CD4-positive, alpha-beta T cell (primary cell): ENCODE data around the gene KCNQ1. TPM values are rescaled to one million over a fixed set of nuclear protein-coding genes. Genes with fewer than 3 reads are reported as not detected.
A peak's percentile ranks its signal among the peaks of the same experiment; 100 is the strongest.

ENCODE experiments used
- ATAC-seq: fragments of 200-7000 bp; cut with Tn5 transposase; one replicate; pipeline ENCODE4 v1.10.0; 2022; ENCODE audit warnings: mild to moderate bottlenecking; ENCODE audit not compliant: poor library complexity
- CTCF ChIA-PET: fragments of 350-600 bp; sonication (Branson Sonifier 250); formaldehyde crosslinking; loops from one replicate; lab custom pipeline; 2021; ENCODE audit warnings: antibody characterized with exemption, inconsistent platforms; lab: Charles Lee
- POLR2A ChIA-PET: fragments of 350-600 bp; sonication (Branson Sonifier 250); formaldehyde crosslinking; loops from one replicate; lab custom pipeline; 2021; ENCODE audit warnings: antibody characterized with exemption, inconsistent platforms; lab: Charles Lee
- DNase-seq, 14 experiments: peaks; one replicate each; pipeline ENCODE4 v3.0.0-alpha.2; 2013 to 2020; ENCODE audit warnings: mixed read lengths in 2 of 14
- H3K27ac ChIP-seq, 2 donors: one replicate each; pipeline versions ENCODE4 v1.5.1 to v1.7.0; 2013; ENCODE audit warnings: low read length in 2 of 2, low read depth in 1 of 2, mild to moderate bottlenecking in 1 of 2
- H3K27me3 ChIP-seq, 2 experiments: 1 replicate in 1 of 2; 2 replicates in 1 of 2; pipeline versions ENCODE4 v1.6.1 to v1.7.0; 2013; ENCODE audit warnings: low read length in 2 of 2, control low read depth in 1 of 2, mild to moderate bottlenecking in 1 of 2, moderate library complexity in 1 of 2; ENCODE audit not compliant: insufficient read depth in 2 of 2, control insufficient read depth in 1 of 2
- H3K36me3 ChIP-seq: one replicate; pipeline ENCODE4 v1.6.1; 2013; ENCODE audit warnings: low read length, control low read depth; ENCODE audit not compliant: insufficient read depth
- H3K4me1 ChIP-seq: one replicate; pipeline ENCODE4 v1.6.1; 2013; ENCODE audit warnings: low read length, control low read depth; ENCODE audit not compliant: insufficient read depth
- H3K4me3 ChIP-seq: one replicate; pipeline ENCODE4 v1.5.1; 2013; ENCODE audit warnings: mild to moderate bottlenecking, low read length, moderate library complexity
- H3K9me3 ChIP-seq, 2 experiments: 1 replicate in 1 of 2; 2 replicates in 1 of 2; pipeline versions ENCODE4 v1.6.1 to v1.7.0; 2013; ENCODE audit warnings: low read length in 2 of 2, mild to moderate bottlenecking in 2 of 2, control low read depth in 1 of 2, moderate library complexity in 1 of 2; ENCODE audit not compliant: control insufficient read depth in 1 of 2, insufficient read depth in 1 of 2
- H3K27ac Mint-ChIP-seq: one replicate; pipeline ENCODE4 v1.8.0; 2020; ENCODE audit warnings: mixed read lengths
- H3K27me3 Mint-ChIP-seq: one replicate; pipeline ENCODE4 v1.8.0; 2021; ENCODE audit warnings: mixed read lengths
- H3K36me3 Mint-ChIP-seq: one replicate; pipeline ENCODE4 v1.8.0; 2021; ENCODE audit warnings: low read depth, mixed read lengths
- H3K4me1 Mint-ChIP-seq: one replicate; pipeline ENCODE4 v1.8.0; 2021; ENCODE audit warnings: low read depth, mixed read lengths
- H3K4me3 Mint-ChIP-seq: one replicate; pipeline ENCODE4 v1.8.0; 2020; ENCODE audit warnings: mild to moderate bottlenecking, mixed read lengths
- H3K9me3 Mint-ChIP-seq: one replicate; pipeline ENCODE4 v1.8.0; 2020; ENCODE audit warnings: mixed read lengths
- intact Hi-C, 2 experiments: fragments of 100-400 bp; cut with DNase I in 1 of 2; cut with micrococcal nuclease in 1 of 2; formaldehyde crosslinking; loops; one replicate each; pipeline versions ENCODE4 v1.15.1 to v1.9.0; 2023 to 2025; cut with DNase I, micrococcal nuclease
- total RNA-seq, 174 experiments: library from RNA in 2 of 174; stranded (reverse) in 2 of 174; gene quantifications; one replicate each; pipeline ENCODE4 v1.2.3 and lab custom pipeline; 2021 to 2026
- TF ChIP-seq, protein P1 (sequence below): fragments of 200-600 bp; IDR thresholded peaks from one replicate; pipeline ENCODE4 v1.8.0; 2022; ENCODE audit warnings: antibody characterized with exemption, mild to moderate bottlenecking

Gene KCNQ1
- total RNA-seq, 2 experiments from 2014 or later, result 31.3 to 33.1 TPM

DNA sequence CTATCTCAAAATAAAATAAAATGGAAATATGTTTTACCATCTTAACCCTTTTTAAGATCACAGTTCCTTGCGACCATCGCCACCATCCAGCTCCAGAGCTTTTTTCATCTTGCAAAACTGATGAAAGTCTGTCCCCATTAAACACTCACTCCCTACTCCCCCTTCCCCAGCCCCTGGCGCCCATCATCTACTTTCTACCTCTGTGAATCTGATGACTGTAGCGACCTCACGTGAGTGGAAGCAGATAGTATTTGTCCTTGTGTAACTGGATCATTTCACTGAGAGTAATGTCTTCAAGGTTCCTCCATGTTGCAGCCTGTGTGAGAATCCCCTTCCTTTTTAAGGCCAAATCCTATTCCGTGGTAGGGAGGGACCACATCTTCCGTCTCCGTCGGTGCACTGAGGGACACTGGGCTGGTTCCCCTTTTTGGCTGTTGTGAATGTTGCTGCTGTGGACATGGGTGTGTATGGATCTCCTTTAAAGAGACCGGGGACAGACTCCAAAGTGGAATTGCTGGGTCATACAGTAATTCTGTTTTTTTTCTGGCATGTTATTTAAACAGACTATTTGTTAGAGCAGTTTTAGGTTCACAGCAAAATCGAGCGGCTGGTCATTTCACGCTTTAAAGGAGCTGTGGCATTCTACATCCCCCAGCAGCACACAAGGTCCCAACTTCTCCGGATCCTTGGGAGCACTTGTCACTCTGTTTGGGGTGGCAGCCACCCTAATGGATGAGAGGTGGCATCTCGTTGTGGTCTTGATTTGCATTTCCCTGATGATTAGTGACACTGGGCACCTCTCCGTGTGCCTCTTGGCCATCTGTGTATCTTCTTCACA, 120.0 kb downstream of the KCNQ1 start:
- Histone ChIP-seq H3K36me3 (peaks cover 4% of the 10 kb centered on the region), H3K4me3 (no peak overlapping the region), H3K9me3 (no peaks in the 10 kb centered on the region), H3K4me1 (peaks cover under 1% of the 10 kb centered on the region), H3K27me3 (no peaks in the 10 kb centered on the region), H3K27ac (no peak overlapping the region)
- intact Hi-C loops, result no loop called here
- Mint-ChIP-seq H3K36me3 (no peaks in the 10 kb centered on the region), H3K27ac (no peak overlapping the region), H3K27me3 (no peaks in the 10 kb centered on the region), H3K4me3 (no peak overlapping the region), H3K4me1 (peaks cover 4% of the 10 kb centered on the region), H3K9me3 (no peaks in the 10 kb centered on the region)
- POLR2A ChIA-PET, result interaction anchor here (0.6 kb wide), 1 partner anchor 8 kb away, joined by 3 read pairs; no protein-coding TSS in a partner anchor
- TF ChIP-seq, protein P1, sequence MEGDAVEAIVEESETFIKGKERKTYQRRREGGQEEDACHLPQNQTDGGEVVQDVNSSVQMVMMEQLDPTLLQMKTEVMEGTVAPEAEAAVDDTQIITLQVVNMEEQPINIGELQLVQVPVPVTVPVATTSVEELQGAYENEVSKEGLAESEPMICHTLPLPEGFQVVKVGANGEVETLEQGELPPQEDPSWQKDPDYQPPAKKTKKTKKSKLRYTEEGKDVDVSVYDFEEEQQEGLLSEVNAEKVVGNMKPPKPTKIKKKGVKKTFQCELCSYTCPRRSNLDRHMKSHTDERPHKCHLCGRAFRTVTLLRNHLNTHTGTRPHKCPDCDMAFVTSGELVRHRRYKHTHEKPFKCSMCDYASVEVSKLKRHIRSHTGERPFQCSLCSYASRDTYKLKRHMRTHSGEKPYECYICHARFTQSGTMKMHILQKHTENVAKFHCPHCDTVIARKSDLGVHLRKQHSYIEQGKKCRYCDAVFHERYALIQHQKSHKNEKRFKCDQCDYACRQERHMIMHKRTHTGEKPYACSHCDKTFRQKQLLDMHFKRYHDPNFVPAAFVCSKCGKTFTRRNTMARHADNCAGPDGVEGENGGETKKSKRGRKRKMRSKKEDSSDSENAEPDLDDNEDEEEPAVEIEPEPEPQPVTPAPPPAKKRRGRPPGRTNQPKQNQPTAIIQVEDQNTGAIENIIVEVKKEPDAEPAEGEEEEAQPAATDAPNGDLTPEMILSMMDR, result no peak
- no peak for ATAC-seq
- peak in 1 of 14 experiments; percentile 9 for DNase-seq
- CTCF ChIA-PET, result no interaction called here

DNA sequence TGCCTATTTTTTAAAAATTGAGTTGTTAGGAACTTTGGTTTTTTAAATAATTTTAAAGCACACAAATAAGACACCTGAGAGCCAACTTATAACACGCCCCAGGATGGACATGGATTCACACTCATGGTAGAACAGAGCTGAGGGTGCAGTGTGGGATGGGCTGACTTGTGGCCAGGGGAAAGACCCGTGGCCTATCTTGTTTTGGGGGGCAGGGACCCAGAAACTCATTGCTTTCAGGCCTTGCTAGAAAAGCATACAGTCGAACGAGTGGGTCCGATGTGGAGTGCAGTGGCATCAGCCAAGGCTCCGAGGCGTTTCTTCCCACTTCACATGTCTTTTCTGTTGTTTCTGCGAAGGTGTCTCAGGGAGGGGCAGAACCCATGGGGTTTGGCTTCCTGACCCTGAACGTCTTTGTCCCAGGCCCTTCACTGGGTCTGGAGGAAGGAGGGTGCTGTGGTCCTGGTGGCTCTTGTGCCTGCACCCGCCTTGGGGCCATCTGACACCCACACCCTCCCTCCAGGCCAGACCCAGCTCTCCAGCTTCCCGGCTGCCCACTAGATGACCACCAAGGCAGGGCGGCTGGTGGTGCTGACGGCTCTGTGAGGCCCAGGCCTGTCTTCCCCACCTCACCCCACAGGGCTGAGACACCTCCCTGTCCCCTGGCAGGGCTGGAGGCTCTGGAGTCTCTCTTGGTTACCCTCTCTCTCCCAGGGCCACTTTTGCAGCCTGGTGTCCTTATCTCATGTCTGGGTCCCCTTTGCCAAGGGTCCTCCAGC, 120.8 kb downstream of the KCNQ1 start:
- no peaks in the 10 kb centered on the region for H3K9me3 Mint-ChIP-seq
- intact Hi-C loops, result no loop called here
- POLR2A ChIA-PET, result interaction anchor here (0.6 kb wide), 1 partner anchor 9 kb away, joined by 3 read pairs; no protein-coding TSS in a partner anchor
- H3K27me3 Mint-ChIP-seq, result no peaks in the 10 kb centered on the region
- CTCF ChIA-PET, result no interaction called here
- ATAC-seq, result no peak
- H3K36me3 Mint-ChIP-seq, result no peaks in the 10 kb centered on the region
- no peak overlapping the region for H3K27ac ChIP-seq
- H3K36me3 ChIP-seq, result peaks cover 4% of the 10 kb centered on the region
- H3K4me1 Mint-ChIP-seq, result peaks cover 4% of the 10 kb centered on the region
- H3K4me1 ChIP-seq, result no peaks in the 10 kb centered on the region
- DNase-seq, result no peak
- H3K9me3 ChIP-seq, result no peaks in the 10 kb centered on the region
- H3K4me3 Mint-ChIP-seq, result no peak overlapping the region
- no peak overlapping the region for H3K4me3 ChIP-seq
- H3K27me3 ChIP-seq, result no peaks in the 10 kb centered on the region
- TF ChIP-seq, protein P1, result no peak
- H3K27ac Mint-ChIP-seq, result no peak overlapping the region

DNA sequence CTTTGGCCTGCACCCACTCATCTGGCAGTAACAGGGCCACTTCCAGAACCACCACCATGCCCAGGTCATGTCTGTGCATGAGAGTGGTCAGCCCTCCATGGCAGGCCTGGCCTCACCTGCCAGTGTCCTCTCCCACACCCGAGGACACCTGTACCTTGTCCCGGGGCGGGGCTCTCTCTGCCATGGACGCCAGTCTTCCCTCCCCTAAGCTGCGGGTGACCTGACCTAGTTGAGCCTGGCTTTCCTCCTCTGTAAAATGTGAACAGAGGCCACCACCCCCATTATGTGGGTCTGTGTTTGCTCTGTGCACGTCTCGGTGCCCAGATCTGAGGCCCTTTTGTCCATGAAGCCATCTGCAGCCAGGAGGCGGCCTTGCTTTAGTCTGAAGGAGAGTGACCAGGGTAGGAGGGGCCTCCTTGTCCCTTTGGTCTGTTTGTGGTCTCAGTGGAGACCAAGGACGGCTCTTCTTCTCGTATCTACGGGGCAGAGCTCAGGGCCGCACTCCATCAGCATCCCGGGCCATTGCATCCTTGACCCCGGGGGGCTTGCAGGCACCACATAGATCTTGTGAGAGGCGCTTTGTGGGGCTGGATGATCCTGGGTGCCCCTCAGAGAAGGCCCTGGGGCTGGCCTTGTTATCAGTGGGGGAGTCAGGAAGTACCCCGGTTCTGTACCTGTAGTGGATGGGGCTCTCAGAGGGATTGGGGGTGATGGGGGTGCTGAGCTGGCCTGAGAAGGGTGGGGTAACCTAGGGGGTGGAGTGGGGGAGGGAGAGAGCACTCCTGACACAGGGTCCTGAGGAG, 121.6 kb downstream of the KCNQ1 start:
- ChIA-PET POLR2A (no interaction called here), CTCF (no interaction called here)
- peaks cover 4% of the 10 kb centered on the region for H3K36me3 ChIP-seq
- no peaks in the 10 kb centered on the region for H3K9me3 ChIP-seq
- no peak overlapping the region for H3K4me3 ChIP-seq
- no peaks in the 10 kb centered on the region for H3K4me1 ChIP-seq
- intact Hi-C loops, result no loop called here
- no peaks in the 10 kb centered on the region for H3K36me3 Mint-ChIP-seq
- no peak for DNase-seq
- TF ChIP-seq, protein P1, result no peak
- H3K4me3 Mint-ChIP-seq, result no peak overlapping the region
- no peak for ATAC-seq
- H3K27ac ChIP-seq, result no peak overlapping the region
- H3K9me3 Mint-ChIP-seq, result no peaks in the 10 kb centered on the region
- H3K4me1 Mint-ChIP-seq, result peaks cover 4% of the 10 kb centered on the region
- H3K27ac Mint-ChIP-seq, result no peak overlapping the region
- no peaks in the 10 kb centered on the region for H3K27me3 ChIP-seq
- H3K27me3 Mint-ChIP-seq, result no peaks in the 10 kb centered on the region
